Lower leg skin (tissue), 3 donors: ENCODE measurements around the gene RAC3.

ENCODE experiments used
- CTCF ChIP-seq, 3 donors: fragments of 450-650 bp; IDR thresholded peaks; one replicate each; pipeline ENCODE4 v1.5.1; 2016; ENCODE audit warnings: antibody characterized with exemption in 3 of 3, mild to moderate bottlenecking in 3 of 3, moderate library complexity in 2 of 3
- POLR2A ChIP-seq, 2 donors: fragments of 450-650 bp; IDR thresholded peaks; one replicate each; pipeline ENCODE4 v1.6.1; 2016 to 2017; ENCODE audit warnings: antibody characterized with exemption in 2 of 2, mild to moderate bottlenecking in 1 of 2, moderate library complexity in 1 of 2

GRCh38 chr17:82024859-82025258, 6.6 kb upstream of the RAC3 start:
- no peak for TF ChIP-seq POLR2A (IDR thresholded peaks at IDR 0.05)
- no peak for TF ChIP-seq CTCF (IDR thresholded peaks at IDR 0.05)
